Neural progenitor cell (in vitro differentiated cells): ENCODE results near the gene CTNNA1.

Experiments used
- CTCF ChIP-seq: fragments of 200-600 bp; sonication (generic); IDR thresholded peaks from 2 replicates; pipeline ENCODE4 v1.5.1; 2017; ENCODE audit warnings: antibody characterized with exemption, mild to moderate bottlenecking
- EZH2 ChIP-seq: fragments of 200-600 bp; sonication (generic); IDR thresholded peaks from 2 replicates; pipeline ENCODE4 v1.6.1; 2017; ENCODE audit warnings: antibody characterized with exemption, mild to moderate bottlenecking, moderate library complexity

DNA sequence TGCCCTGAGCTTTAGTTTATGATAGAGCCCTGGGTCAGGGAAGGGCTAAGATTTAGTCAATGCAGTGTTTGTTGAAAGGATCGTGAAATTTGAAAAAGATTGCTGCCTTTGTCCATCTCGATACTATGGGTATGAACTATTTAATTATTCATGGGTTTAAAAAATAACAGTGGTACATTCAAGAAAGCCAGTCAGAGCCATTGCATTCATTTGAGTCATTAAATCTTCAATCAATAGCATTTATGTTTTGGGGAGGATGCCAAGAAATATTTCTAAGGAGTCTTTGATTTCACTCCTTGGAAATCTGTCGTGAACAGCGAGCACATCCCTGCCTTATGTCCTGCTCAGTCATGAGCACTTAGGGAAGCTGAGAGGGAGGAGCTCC, 176.3 kb downstream of the CTNNA1 start:
- TF ChIP-seq EZH2 = no peak
- no peak for TF ChIP-seq CTCF
